Measurements from ENCODE around the gene PLA2G5. TPM values are rescaled to one million over a fixed set of nuclear protein-coding genes. Genes with fewer than 3 reads are reported as not detected.

Gene PLA2G5
- total RNA-seq, 1 donor from 2014 or later, result 0.07 TPM

- DNase-seq (ENCODE audit: low read depth, low spot score), result no peak
These were observed 20.1 kb downstream of the PLA2G5 start for GRCh38 chr1:20090119-20090518.

DNA sequence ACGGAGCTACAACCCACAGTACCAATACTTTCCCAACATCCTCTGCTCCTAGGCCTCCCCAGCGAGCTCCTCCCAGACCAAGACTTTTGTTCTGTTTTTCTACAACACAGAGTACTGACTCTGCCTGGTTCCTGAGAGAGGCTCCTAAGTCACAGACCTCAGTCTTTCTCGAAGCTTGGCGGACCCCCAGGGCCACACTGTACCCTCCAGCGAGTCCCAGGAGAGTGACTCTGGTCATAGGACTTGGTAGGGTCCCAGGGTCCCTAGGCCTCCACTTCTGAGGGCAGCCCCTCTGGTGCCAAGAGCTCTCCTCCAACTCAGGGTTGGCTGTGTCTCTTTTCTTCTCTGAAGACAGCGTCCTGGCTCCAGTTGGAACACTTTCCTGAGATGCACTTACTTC, 20.6 kb downstream of the PLA2G5 start:
- no peak for DNase-seq (ENCODE audit: low read depth, low spot score)

DNA sequence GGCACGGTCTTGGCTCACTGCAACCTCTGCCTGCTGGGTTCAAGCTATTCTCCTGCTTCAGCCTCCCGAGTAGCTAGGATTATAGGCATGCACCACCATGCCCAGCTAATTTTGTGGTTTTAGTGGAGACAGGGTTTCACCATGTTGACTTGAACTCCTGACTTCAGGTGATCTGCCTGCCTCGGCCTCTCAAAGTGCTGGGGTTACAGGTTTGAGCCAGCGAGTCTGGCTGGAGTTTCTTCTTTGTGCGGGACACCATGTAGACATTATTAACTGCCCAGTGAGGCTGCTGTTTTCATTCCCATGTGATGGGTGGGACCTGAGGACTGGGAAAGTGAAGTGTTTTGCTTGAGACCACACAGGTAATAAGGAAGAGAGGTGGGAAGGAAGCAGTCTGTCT, 23.3 kb downstream of the PLA2G5 start:
- DNase-seq (ENCODE audit: low read depth, low spot score), result no peak

DNA sequence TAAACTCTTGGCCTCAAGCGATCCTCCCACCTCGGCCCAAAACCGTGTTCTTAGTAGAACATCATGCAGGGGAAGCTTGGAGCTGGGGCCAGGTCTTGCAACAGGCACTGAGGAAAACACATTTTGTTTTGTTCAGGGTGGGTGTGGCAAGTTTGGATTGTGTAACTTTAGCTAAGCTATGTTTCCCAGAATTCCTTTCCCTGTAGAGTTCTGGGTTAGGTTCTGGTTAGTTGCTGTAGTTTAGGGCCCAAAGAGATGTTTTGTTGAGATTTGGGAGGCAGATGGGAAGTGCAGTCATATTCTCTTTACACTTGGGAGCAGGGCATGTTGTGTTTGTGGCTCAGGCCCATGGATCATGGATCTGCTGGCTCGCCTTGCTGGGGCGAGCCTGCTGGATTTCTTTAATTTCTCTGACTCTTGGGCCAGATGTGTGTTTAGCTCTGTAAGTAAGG, 24.0 kb downstream of the PLA2G5 start:
- DNase-seq (ENCODE audit: low read depth, low spot score), result no peak

- no peak for DNase-seq (ENCODE audit: low read depth, low spot score)
These were observed 25.8 kb downstream of the PLA2G5 start for GRCh38 chr1:20095564-20096434.

DNA sequence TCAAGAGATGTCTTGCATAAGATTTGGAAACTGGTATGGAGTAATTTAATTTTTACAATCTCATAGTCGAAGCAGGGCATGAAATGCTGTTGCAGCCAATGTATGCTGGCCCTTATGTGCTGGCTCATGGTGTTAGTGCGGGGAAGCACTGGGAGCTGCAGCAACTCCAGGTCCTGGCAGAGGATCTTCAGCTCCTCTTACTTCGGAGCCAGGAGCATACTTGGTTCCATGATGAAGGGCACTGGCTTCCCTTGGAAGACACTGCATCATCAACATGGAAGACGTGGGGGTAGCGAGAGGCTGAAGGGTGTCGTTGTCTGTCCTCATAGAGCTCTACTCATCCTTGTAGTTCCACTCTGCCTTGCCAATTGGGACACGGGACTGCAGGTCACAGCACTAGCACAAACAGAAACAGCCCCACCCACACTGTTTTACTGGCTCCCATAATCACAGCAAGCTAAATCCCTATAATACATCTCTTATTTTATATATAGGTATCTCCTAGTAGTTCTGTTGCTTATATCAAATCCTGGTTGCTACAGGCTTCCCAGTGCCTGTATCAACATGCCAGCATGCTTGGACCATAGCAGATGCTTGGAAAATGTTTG, 26.9 kb downstream of the PLA2G5 start:
- no peak for DNase-seq (ENCODE audit: low read depth, low spot score)

DNA sequence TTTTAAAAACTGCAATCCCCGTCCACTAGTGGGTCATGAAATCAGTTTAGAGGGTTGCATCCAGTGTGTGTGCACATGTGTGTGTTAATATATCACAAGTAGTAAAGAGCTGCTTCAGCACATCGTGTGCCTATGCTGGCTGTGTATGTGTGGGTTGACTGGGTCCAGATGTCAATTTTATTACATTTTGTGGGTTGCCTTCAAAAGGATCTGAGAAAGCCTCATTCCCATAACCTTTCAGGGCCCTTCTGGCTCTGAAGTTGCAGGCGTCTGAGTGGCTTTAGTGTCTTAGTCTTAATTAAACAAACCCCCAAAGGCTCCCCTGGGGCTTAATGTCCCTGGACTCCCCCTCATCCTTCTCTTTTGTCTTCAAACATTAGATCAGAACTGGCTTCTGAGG, 29.5 kb downstream of the PLA2G5 start:
- no peak for DNase-seq (ENCODE audit: low read depth, low spot score)

DNA sequence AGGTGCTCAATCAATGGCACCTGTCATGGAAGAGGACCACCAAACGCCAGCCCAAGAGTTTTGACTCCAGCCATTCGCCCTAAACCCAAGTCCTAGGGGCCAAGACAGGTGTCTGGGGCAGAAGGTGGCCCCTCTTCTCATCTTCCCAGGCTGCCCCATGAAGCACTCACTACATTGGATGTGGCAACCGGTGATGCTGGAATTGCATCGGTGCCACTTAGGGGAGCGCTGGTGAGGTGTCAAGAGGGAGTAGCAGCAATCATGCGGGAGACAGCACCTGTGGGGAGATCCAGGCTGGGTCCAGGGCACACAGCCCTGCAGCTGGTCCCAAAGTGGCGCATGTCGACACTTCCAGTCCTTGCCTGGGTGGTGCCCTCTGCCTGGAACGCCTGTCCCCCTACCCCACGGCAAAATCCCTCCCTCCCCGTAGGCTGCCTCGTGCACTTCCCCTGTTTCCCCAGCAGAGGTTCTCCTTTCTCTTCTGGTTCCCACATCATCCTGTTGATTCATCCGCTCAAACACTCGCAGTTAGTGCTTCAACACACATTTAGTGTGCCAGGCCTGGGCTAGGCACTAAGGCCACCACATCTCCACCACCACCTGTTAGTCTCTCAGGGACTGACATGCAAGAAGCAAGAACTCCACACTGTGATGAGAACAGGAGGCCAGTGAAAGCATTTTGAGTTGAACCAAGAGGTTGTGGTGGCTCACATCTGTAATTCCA, 30.8 kb downstream of the PLA2G5 start:
- DNase-seq (ENCODE audit: low read depth, low spot score), result no peak

DNA sequence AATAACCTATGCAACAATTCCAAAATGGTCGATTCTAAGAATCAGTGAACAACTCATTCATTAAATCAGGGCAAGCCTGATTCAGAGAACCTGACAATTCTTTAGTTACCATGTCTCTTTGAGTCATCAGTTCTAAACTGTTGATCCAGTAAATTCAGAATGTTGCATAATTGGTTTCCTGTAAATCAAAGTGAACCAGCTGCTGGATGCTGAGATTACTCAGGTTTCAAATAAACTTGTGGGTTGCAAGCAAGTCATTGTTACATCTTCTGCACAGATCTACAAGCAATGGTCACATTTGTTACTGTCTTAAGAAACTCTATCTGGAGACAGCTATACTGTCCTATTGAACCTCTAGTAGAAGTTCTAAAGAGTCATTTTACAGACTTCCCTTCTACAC, 32.9 kb downstream of the PLA2G5 start:
- no peak for DNase-seq (ENCODE audit: low read depth, low spot score)

DNA sequence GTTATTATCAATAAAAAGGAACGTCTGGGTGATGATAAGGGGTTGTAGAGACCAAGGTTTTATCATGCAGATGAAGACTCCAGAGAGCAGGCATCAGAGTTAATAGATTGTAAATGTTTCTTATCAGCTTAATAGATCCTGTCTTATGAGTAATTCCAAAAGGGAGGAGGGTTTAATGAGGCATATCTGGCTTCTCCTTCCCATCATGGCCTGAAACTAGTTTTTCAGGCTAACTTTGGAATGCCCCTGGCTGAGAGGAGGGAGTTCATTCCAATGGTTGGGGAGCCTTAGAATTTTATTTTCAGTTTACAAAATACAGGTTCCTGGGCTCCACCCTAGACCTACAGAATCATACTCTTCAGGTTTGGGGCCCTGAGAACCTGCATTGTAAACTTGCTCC, 35.9 kb downstream of the PLA2G5 start:
- no peak for DNase-seq (ENCODE audit: low read depth, low spot score)

GRCh38 chr1:20107351-20107750, 37.4 kb downstream of the PLA2G5 start:
- no peak for DNase-seq (ENCODE audit: low read depth, low spot score)

- no peak for DNase-seq (ENCODE audit: low read depth, low spot score)
These were observed 37.8 kb downstream of the PLA2G5 start for GRCh38 chr1:20107796-20108195.

- no peak for DNase-seq (ENCODE audit: low read depth, low spot score)
These were observed 38.6 kb downstream of the PLA2G5 start for GRCh38 chr1:20108366-20109123.

GRCh38 chr1:20109223-20109856, 39.3 kb downstream of the PLA2G5 start:
- DNase-seq (ENCODE audit: low read depth, low spot score), result no peak

DNA sequence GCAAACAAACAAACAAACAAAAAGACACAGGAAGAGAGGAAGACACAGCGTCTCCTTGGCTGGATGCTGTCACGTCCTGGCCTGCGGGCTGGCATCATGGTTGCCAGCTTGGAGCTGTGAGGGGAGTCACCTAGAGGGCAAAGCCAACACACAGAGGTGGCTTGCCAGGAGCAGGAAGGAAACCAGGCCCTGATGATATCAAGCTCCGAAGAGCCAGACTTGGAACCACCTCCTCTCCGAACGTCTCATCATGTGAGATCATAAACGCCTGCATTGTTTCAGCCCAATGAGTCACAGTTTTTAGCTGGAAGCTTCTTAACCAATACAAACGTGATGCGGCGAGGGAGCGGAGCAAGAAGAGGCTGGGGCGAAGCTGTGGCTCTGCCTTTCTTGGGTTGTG, 40.7 kb downstream of the PLA2G5 start:
- peak; percentile 89 for DNase-seq (ENCODE audit: low read depth, low spot score)

GRCh38 chr1:20111452-20111851, 41.5 kb downstream of the PLA2G5 start:
- DNase-seq (ENCODE audit: low read depth, low spot score), result no peak

GRCh38 chr1:20112279-20113000, 42.4 kb downstream of the PLA2G5 start:
- no peak for DNase-seq (ENCODE audit: low read depth, low spot score)

DNA sequence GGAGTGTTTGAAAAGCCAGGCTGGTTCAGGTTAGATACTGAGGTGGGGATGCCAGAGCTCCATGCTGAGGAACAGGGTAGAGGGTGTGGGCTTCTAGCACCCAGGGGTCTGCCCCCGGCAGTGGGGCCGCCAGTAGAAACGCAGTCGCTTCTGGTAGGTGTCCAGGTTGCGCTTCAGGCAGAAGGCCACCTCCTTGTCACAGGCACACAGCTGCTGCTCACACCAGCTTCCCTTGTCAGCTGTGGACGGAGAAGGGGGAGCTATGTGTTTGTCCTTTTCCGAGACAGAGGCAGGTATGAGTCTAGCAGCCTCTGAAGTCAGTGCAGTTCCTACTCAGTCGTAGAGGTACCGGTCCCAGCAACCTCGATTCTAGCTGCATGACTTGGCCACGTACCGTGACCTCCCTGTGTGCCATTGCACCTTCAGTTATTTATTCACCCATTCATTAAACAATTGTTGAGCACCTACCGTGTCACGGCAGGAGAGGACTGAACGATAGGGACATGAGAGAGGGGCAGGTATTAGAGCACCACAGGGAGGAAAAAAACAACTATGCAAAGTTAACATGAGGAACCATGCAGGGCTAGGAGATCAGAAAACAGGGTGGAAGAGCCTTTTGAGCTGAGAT, 44.1 kb downstream of the PLA2G5 start:
- no peak for DNase-seq (ENCODE audit: low read depth, low spot score)

- no peak for DNase-seq (ENCODE audit: low read depth, low spot score)
These were observed 45.5 kb downstream of the PLA2G5 start for GRCh38 chr1:20115479-20115878.

DNA sequence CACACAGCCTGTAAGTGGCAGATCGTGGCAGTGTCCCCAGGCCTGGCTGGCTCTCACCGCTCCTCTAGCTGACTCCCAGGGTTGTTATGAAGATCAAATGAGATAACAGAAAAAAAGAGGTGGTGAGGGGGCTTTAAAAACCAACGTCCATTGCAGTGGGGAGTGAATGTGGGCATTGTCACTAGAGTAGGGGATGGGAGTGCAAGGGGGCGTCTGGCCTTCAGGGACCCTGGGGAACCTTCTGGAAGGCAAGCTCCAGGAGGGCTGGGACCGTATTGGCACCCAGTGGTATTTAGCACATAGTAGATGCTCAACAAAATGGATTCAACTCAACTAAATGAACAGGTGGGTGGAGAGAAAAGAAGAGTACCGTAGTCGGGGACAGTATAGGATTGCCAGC, 45.9 kb downstream of the PLA2G5 start:
- no peak for DNase-seq (ENCODE audit: low read depth, low spot score)
